DMS 273 treated with DMSO at 0.1 percent for 48 hours (cell line): ENCODE results near the gene OR52E1.

ENCODE experiments used
- DNase-seq: peaks from one replicate; lab custom pipeline; 2025; lab: John Stamatoyannopoulos, UW

Gene OR52E1

GRCh38 chr11:5117588-5117987 is 48.2 kb downstream of the OR52E1 start:
- no peak for DNase-seq

- no peak for DNase-seq
These were observed 49.5 kb downstream of the OR52E1 start for GRCh38 chr11:5118893-5119292.
